Neural progenitor cell (in vitro differentiated cells): Measurements from ENCODE around the gene PLA2G4A. TPM values are rescaled to one million over a fixed set of nuclear protein-coding genes. Genes with fewer than 3 reads are reported as not detected.

Source experiments
- DNase-seq: peaks from one replicate; pipeline ENCODE4 v3.0.0-alpha.2; 2016; ENCODE audit warnings: low spot score
- H2AFZ ChIP-seq: fragments of 200-600 bp; sonication (generic); replicated peaks from 2 replicates; pipeline ENCODE4 v1.6.1; 2016; ENCODE audit warnings: antibody characterized with exemption
- H3F3A ChIP-seq: fragments of 200-600 bp; sonication (generic); 2 replicates; pipeline ENCODE4 v1.6.1; 2016; ENCODE audit warnings: antibody characterized with exemption, low read depth
- H3K27ac ChIP-seq: fragments of 200-600 bp; sonication (generic); 2 replicates; pipeline ENCODE4 v1.5.1; 2016; ENCODE audit warnings: mild to moderate bottlenecking
- H3K27me3 ChIP-seq: fragments of 200-600 bp; sonication (generic); 2 replicates; pipeline ENCODE4 v1.6.1; 2016; ENCODE audit warnings: mild to moderate bottlenecking, moderate library complexity
- H3K36me3 ChIP-seq: fragments of 200-600 bp; sonication (generic); 2 replicates; pipeline ENCODE4 v1.5.1; 2016
- H3K4me1 ChIP-seq: fragments of 200-600 bp; sonication (generic); 2 replicates; pipeline ENCODE4 v1.6.1; 2016; ENCODE audit warnings: mixed run types
- H3K4me2 ChIP-seq: fragments of 200-600 bp; sonication (generic); 2 replicates; pipeline ENCODE4 v1.6.1; 2016
- H3K4me3 ChIP-seq: fragments of 200-600 bp; sonication (generic); 2 replicates; pipeline ENCODE4 v1.5.1; 2016
- H3K79me2 ChIP-seq: fragments of 200-600 bp; sonication (generic); 2 replicates; pipeline ENCODE4 v1.6.1; 2016; ENCODE audit warnings: low read depth
- H3K9ac ChIP-seq: fragments of 200-600 bp; sonication (generic); 2 replicates; pipeline ENCODE4 v1.6.1; 2016
- H3K9me3 ChIP-seq: fragments of 200-600 bp; sonication (generic); 2 replicates; pipeline ENCODE4 v1.5.1; 2016; ENCODE audit warnings: low read depth
- H4K20me1 ChIP-seq: fragments of 200-600 bp; sonication (generic); 2 replicates; pipeline ENCODE4 v1.6.1; 2016; ENCODE audit warnings: low read depth
- H3K27ac Mint-ChIP-seq: 3 replicates; pipeline ENCODE4 v1.8.0; 2021; ENCODE audit warnings: mixed read lengths
- H3K27me3 Mint-ChIP-seq: 2 replicates; pipeline ENCODE4 v1.8.0; 2022; ENCODE audit warnings: low read depth, mild to moderate bottlenecking, inconsistent platforms, moderate library complexity, mixed read lengths; ENCODE audit not compliant: insufficient read depth
- H3K36me3 Mint-ChIP-seq: 3 replicates; pipeline ENCODE4 v1.8.0; 2021; ENCODE audit warnings: mixed read lengths
- H3K4me1 Mint-ChIP-seq: 3 replicates; pipeline ENCODE4 v1.8.0; 2021; ENCODE audit warnings: mixed read lengths
- H3K4me3 Mint-ChIP-seq: 3 replicates; pipeline ENCODE4 v1.8.0; 2021; ENCODE audit warnings: mild to moderate bottlenecking, moderate library complexity, mixed read lengths
- H3K9me3 Mint-ChIP-seq: 3 replicates; pipeline ENCODE4 v1.8.0; 2020; ENCODE audit warnings: mixed read lengths
- CTCF ChIP-seq: fragments of 200-600 bp; sonication (generic); IDR thresholded peaks from 2 replicates; pipeline ENCODE4 v1.5.1; 2017; ENCODE audit warnings: antibody characterized with exemption, mild to moderate bottlenecking
- EZH2 ChIP-seq: fragments of 200-600 bp; sonication (generic); IDR thresholded peaks from 2 replicates; pipeline ENCODE4 v1.6.1; 2017; ENCODE audit warnings: antibody characterized with exemption, mild to moderate bottlenecking, moderate library complexity
- EZH2phosphoT487 ChIP-seq: fragments of 200-600 bp; sonication (generic); IDR thresholded peaks from 2 replicates; pipeline ENCODE4 v1.6.1; 2017; ENCODE audit warnings: antibody characterized with exemption
- total RNA-seq: library from RNA; depleted of rRNA; stranded (reverse); fragments of >200 nt; gene quantifications from 2 replicates; pipeline ENCODE4 v1.2.3, GENCODE V29; 2015; ENCODE audit warnings: low replicate concordance

The PLA2G4A gene
- total RNA-seq, 1 donor from 2014 or later, result 1.0 TPM

GRCh38 chr1:187018291-187018690 lies 189.5 kb downstream of the PLA2G4A start:
- H3F3A ChIP-seq, result no peaks in the 10 kb centered on the region
- Mint-ChIP-seq H3K27ac (no peak overlapping the region), H3K36me3 (no peaks in the 10 kb centered on the region), H3K4me3 (no peak overlapping the region), H3K27me3 (no peaks in the 10 kb centered on the region), H3K4me1 (no peaks in the 10 kb centered on the region), H3K9me3 (no peaks in the 10 kb centered on the region)
- H3K4me1 ChIP-seq, result no peaks in the 10 kb centered on the region
- H3K4me2 ChIP-seq, result no peak overlapping the region
- no peak overlapping the region for H3K9ac ChIP-seq
- H3K9me3 ChIP-seq, result no peaks in the 10 kb centered on the region
- TF ChIP-seq CTCF, result no peak
- no peak for TF ChIP-seq EZH2
- TF ChIP-seq EZH2phosphoT487, result no peak
- no peak overlapping the region for H3K27ac ChIP-seq
- H3K79me2 ChIP-seq, result no peaks in the 10 kb centered on the region
- DNase-seq, result no peak
- H3K36me3 ChIP-seq, result no peaks in the 10 kb centered on the region
- H3K4me3 ChIP-seq, result no peak overlapping the region
- no peaks in the 10 kb centered on the region for H3K27me3 ChIP-seq
- H4K20me1 ChIP-seq, result no peaks in the 10 kb centered on the region
- H2AFZ ChIP-seq, result no peak overlapping the region

GRCh38 chr1:187027253-187027652 lies 198.5 kb downstream of the PLA2G4A start:
- Histone ChIP-seq H3K27me3 (no peaks in the 10 kb centered on the region), H3F3A (no peaks in the 10 kb centered on the region), H3K27ac (no peak overlapping the region), H3K36me3 (no peaks in the 10 kb centered on the region), H3K79me2 (no peaks in the 10 kb centered on the region), H2AFZ (no peak overlapping the region), H4K20me1 (no peaks in the 10 kb centered on the region), H3K9ac (no peak overlapping the region), H3K4me3 (no peak overlapping the region), H3K4me1 (no peaks in the 10 kb centered on the region), H3K9me3 (no peaks in the 10 kb centered on the region), H3K4me2 (no peak overlapping the region)
- Mint-ChIP-seq H3K4me1 (no peaks in the 10 kb centered on the region), H3K9me3 (peaks cover 14% of the 10 kb centered on the region), H3K4me3 (no peak overlapping the region), H3K27ac (no peak overlapping the region), H3K36me3 (no peaks in the 10 kb centered on the region), H3K27me3 (peaks cover 2% of the 10 kb centered on the region)
- no peak for DNase-seq
- TF ChIP-seq EZH2phosphoT487 (no peak), EZH2 (no peak), CTCF (no peak)

- Mint-ChIP-seq H3K36me3 (no peaks in the 10 kb centered on the region), H3K27me3 (no peaks in the 10 kb centered on the region), H3K4me1 (no peaks in the 10 kb centered on the region), H3K9me3 (peaks cover 14% of the 10 kb centered on the region), H3K4me3 (no peak overlapping the region), H3K27ac (no peak overlapping the region)
- no peak for DNase-seq
- no peak overlapping the region for H2AFZ ChIP-seq
- no peaks in the 10 kb centered on the region for H3F3A ChIP-seq
- TF ChIP-seq EZH2phosphoT487 (no peak), CTCF (no peak), EZH2 (no peak)
- no peak overlapping the region for H3K4me3 ChIP-seq
- H3K36me3 ChIP-seq, result no peaks in the 10 kb centered on the region
- no peak overlapping the region for H3K27ac ChIP-seq
- H3K79me2 ChIP-seq, result no peaks in the 10 kb centered on the region
- no peak overlapping the region for H3K4me2 ChIP-seq
- H4K20me1 ChIP-seq, result no peaks in the 10 kb centered on the region
- H3K9me3 ChIP-seq, result no peaks in the 10 kb centered on the region
- no peaks in the 10 kb centered on the region for H3K4me1 ChIP-seq
- no peaks in the 10 kb centered on the region for H3K27me3 ChIP-seq
- H3K9ac ChIP-seq, result no peak overlapping the region
These were observed 203.7 kb downstream of the PLA2G4A start for GRCh38 chr1:187032316-187032981.
